RCC 7860 (cell line): Measurements from ENCODE around the gene EFL1.
"Not testable (repeated sequence)": the region's sequence is repeated elsewhere in the genome, so short reads cannot be mapped to it uniquely, and the experiment has no call there.

Experiments used
- DNase-seq: peaks from one replicate; pipeline ENCODE4 v3.0.0-alpha.2; 2015; ENCODE audit warnings: low spot score
- FAIRE-seq: peaks from 2 replicates; lab custom pipeline; 2012; peaks lifted over from hg19 to GRCh38; lab: Jason Lieb, UNC

EFL1 gene

GRCh38 chr15:82282386-82282785 is 19.9 kb upstream of the EFL1 start:
- FAIRE-seq, DNase-seq: not testable (repeated sequence)

- FAIRE-seq = peak; percentile 72
- DNase-seq = not testable (repeated sequence)
These were observed 18.7 kb upstream of the EFL1 start for GRCh38 chr15:82281276-82281675.

GRCh38 chr15:82275410-82275809 is 12.9 kb upstream of the EFL1 start:
- no peak for FAIRE-seq

GRCh38 chr15:82272154-82272553 is 9.6 kb upstream of the EFL1 start:
- no peak for FAIRE-seq
- no peak for DNase-seq

More at GRCh38 chr15:82275410-82275809, 12.9 kb upstream of the EFL1 start:
- no peak for DNase-seq

GRCh38 chr15:82268454-82268853 is 5.9 kb upstream of the EFL1 start:
- not testable (repeated sequence) for DNase-seq, FAIRE-seq

GRCh38 chr15:82267137-82267536 is 4.6 kb upstream of the EFL1 start:
- not testable (repeated sequence) for DNase-seq, FAIRE-seq

- FAIRE-seq = no peak
- no peak for DNase-seq
These were observed 816 bp upstream of the EFL1 start for GRCh38 chr15:82263350-82263749.

GRCh38 chr15:82261566-82262421 is 740 bp downstream of the EFL1 start:
- FAIRE-seq = peak; percentile 77
- DNase-seq = peak; percentile 53

- DNase-seq = peak; percentile 29
- FAIRE-seq = peak; percentile 71
These were observed 14.3 kb downstream of the EFL1 start for GRCh38 chr15:82248261-82248660.

- not testable (repeated sequence) for FAIRE-seq, DNase-seq
These were observed 16.6 kb downstream of the EFL1 start for GRCh38 chr15:82245956-82246355.

- DNase-seq = not testable (repeated sequence)
These were observed 18.9 kb downstream of the EFL1 start for GRCh38 chr15:82243644-82244043.

GRCh38 chr15:82241836-82242499 is 20.6 kb downstream of the EFL1 start:
- FAIRE-seq (peak; percentile 71), DNase-seq (peak; percentile 24)

More at GRCh38 chr15:82243644-82244043, 18.9 kb downstream of the EFL1 start:
- not testable (repeated sequence) for FAIRE-seq

- no peak for DNase-seq
- FAIRE-seq = no peak
These were observed 22.7 kb downstream of the EFL1 start for GRCh38 chr15:82239685-82240391.

- FAIRE-seq, DNase-seq: not testable (repeated sequence)
These were observed 24.5 kb downstream of the EFL1 start for GRCh38 chr15:82237944-82238534.

GRCh38 chr15:82231842-82232241 is 30.7 kb downstream of the EFL1 start:
- FAIRE-seq = no peak
- no peak for DNase-seq

- FAIRE-seq = no peak
- DNase-seq = no peak
These were observed 31.3 kb downstream of the EFL1 start for GRCh38 chr15:82231233-82231632.

GRCh38 chr15:82228750-82229149 is 33.8 kb downstream of the EFL1 start:
- DNase-seq = no peak
- FAIRE-seq = no peak

GRCh38 chr15:82221535-82221934 is 41.0 kb downstream of the EFL1 start:
- not testable (repeated sequence) for DNase-seq, FAIRE-seq

GRCh38 chr15:82216092-82216491 is 46.4 kb downstream of the EFL1 start:
- FAIRE-seq = peak; percentile 58
- not testable (repeated sequence) for DNase-seq

GRCh38 chr15:82212201-82212600 is 50.3 kb downstream of the EFL1 start:
- not testable (repeated sequence) for FAIRE-seq, DNase-seq
